ENCODE data around the gene TM4SF1. TPM values are rescaled to one million over a fixed set of nuclear protein-coding genes. Genes with fewer than 3 reads are reported as not detected.

TM4SF1 gene
- total RNA-seq, 1 experiment from 2014 or later: 535 TPM

DNA sequence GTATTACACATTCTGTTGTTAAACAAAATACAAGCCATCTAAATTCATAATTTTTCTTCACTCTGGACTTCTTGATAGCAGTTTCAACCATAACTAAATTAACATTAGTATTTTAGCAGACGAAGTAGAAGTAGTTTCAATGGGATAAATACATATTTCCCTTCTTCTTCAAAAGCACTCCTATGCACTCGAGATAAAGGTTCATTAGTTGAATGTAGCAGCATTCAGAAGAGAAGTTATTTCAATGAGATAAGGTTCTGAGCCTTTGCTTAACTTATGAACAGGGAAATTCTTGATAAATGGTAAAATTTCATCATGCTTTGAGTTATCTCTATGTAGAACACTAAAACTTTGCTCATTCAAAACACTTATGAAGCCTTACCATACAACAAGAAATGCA lies 55.8 kb downstream of the TM4SF1 start:
- Histone ChIP-seq H3K36me3 (ENCODE audit: low read depth, low read length) (no peaks in the 10 kb centered on the region), H3F3A (ENCODE audit: low read length, unreplicated experiment) (no peaks in the 10 kb centered on the region), H3K27ac (ENCODE audit: low read length) (no peak overlapping the region), H3K9ac (ENCODE audit: low read length) (no peak overlapping the region), H2AFZ (ENCODE audit: low read length) (no peak overlapping the region), H3K4me2 (ENCODE audit: low read length) (no peak overlapping the region), H4K20me1 (ENCODE audit: low read length) (no peaks in the 10 kb centered on the region), H3K9me2 (replicated peaks; ENCODE audit: low read length) (no peaks in the 10 kb centered on the region; the same call in 1 of the 2 replicates), H3K79me2 (ENCODE audit: low read length) (no peaks in the 10 kb centered on the region), H3K4me1 (ENCODE audit: insufficient read depth, low read length) (peaks cover 5% of the 10 kb centered on the region), H3K27me3 (ENCODE audit: low read length) (no peaks in the 10 kb centered on the region), H3K9me3 (ENCODE audit: low read length) (no peaks in the 10 kb centered on the region), H3K4me3 (ENCODE audit: low read length) (no peak overlapping the region)
- BruUV-seq (replicated peaks): no TSS peak
- no peak for ATAC-seq
- intact Hi-C loops (cut with micrococcal nuclease): no loop called here
- DNase-seq: no peak
- no peak for TF ChIP-seq EZH2phosphoT487 (IDR thresholded peaks at IDR 0.05; ENCODE audit: borderline replicate concordance, low read length)
- TF ChIP-seq EZH2 (IDR thresholded peaks at IDR 0.05; ENCODE audit: low read length, unreplicated experiment): no peak
- TF ChIP-seq, protein P1, sequence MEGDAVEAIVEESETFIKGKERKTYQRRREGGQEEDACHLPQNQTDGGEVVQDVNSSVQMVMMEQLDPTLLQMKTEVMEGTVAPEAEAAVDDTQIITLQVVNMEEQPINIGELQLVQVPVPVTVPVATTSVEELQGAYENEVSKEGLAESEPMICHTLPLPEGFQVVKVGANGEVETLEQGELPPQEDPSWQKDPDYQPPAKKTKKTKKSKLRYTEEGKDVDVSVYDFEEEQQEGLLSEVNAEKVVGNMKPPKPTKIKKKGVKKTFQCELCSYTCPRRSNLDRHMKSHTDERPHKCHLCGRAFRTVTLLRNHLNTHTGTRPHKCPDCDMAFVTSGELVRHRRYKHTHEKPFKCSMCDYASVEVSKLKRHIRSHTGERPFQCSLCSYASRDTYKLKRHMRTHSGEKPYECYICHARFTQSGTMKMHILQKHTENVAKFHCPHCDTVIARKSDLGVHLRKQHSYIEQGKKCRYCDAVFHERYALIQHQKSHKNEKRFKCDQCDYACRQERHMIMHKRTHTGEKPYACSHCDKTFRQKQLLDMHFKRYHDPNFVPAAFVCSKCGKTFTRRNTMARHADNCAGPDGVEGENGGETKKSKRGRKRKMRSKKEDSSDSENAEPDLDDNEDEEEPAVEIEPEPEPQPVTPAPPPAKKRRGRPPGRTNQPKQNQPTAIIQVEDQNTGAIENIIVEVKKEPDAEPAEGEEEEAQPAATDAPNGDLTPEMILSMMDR (conservative IDR thresholded peaks at IDR 0.05; ENCODE audit: low read depth, low read length): no peak
- CTCF ChIA-PET: no interaction called here
- POLR2A ChIA-PET (ENCODE audit: unreplicated experiment): no interaction called here

- Histone ChIP-seq H3K36me3 (ENCODE audit: low read depth, low read length) (no peaks in the 10 kb centered on the region), H2AFZ (ENCODE audit: low read length) (no peak overlapping the region), H4K20me1 (ENCODE audit: low read length) (no peaks in the 10 kb centered on the region), H3K27ac (ENCODE audit: low read length) (no peak overlapping the region), H3K9me2 (replicated peaks; ENCODE audit: low read length) (no peaks in the 10 kb centered on the region; the same call in 1 of the 2 replicates), H3K9me3 (ENCODE audit: low read length) (no peaks in the 10 kb centered on the region), H3F3A (ENCODE audit: low read length, unreplicated experiment) (no peaks in the 10 kb centered on the region), H3K4me1 (ENCODE audit: insufficient read depth, low read length) (peaks cover 10% of the 10 kb centered on the region), H3K27me3 (ENCODE audit: low read length) (no peaks in the 10 kb centered on the region), H3K4me2 (ENCODE audit: low read length) (no peak overlapping the region), H3K79me2 (ENCODE audit: low read length) (no peaks in the 10 kb centered on the region), H3K4me3 (ENCODE audit: low read length) (no peak overlapping the region), H3K9ac (ENCODE audit: low read length) (no peak overlapping the region)
- no peak for DNase-seq
- no peak for ATAC-seq
- BruUV-seq (replicated peaks): no TSS peak
- intact Hi-C loops (cut with micrococcal nuclease): no loop called here
- ChIA-PET POLR2A (ENCODE audit: unreplicated experiment) (no interaction called here), CTCF (no interaction called here)
- TF ChIP-seq EZH2 (IDR thresholded peaks at IDR 0.05; ENCODE audit: low read length, unreplicated experiment) (no peak), EZH2phosphoT487 (IDR thresholded peaks at IDR 0.05; ENCODE audit: borderline replicate concordance, low read length) (no peak)
- TF ChIP-seq, protein P1 (conservative IDR thresholded peaks at IDR 0.05; ENCODE audit: low read depth, low read length): no peak
These were observed 56.3 kb downstream of the TM4SF1 start for GRCh38 chr3:149321136-149321535.

GRCh38 chr3:149319750-149320149 lies 57.7 kb downstream of the TM4SF1 start:
- Histone ChIP-seq H2AFZ (ENCODE audit: low read length) (no peak overlapping the region), H3K4me1 (ENCODE audit: insufficient read depth, low read length) (peaks cover 24% of the 10 kb centered on the region), H4K20me1 (ENCODE audit: low read length) (no peaks in the 10 kb centered on the region), H3F3A (ENCODE audit: low read length, unreplicated experiment) (no peaks in the 10 kb centered on the region), H3K4me3 (ENCODE audit: low read length) (no peak overlapping the region), H3K4me2 (ENCODE audit: low read length) (no peak overlapping the region), H3K9me2 (replicated peaks; ENCODE audit: low read length) (no peaks in the 10 kb centered on the region; the same call in 1 of the 2 replicates), H3K79me2 (ENCODE audit: low read length) (no peaks in the 10 kb centered on the region), H3K27me3 (ENCODE audit: low read length) (no peaks in the 10 kb centered on the region), H3K9ac (ENCODE audit: low read length) (no peak overlapping the region), H3K27ac (ENCODE audit: low read length) (no peak overlapping the region), H3K9me3 (ENCODE audit: low read length) (no peaks in the 10 kb centered on the region), H3K36me3 (ENCODE audit: low read depth, low read length) (no peaks in the 10 kb centered on the region)
- intact Hi-C loops (cut with micrococcal nuclease): no loop called here
- ATAC-seq (no peak), DNase-seq (no peak)
- CTCF ChIA-PET: no interaction called here
- no TSS peak for BruUV-seq (replicated peaks)
- TF ChIP-seq, protein P1 (conservative IDR thresholded peaks at IDR 0.05; ENCODE audit: low read depth, low read length): no peak
- POLR2A ChIA-PET (ENCODE audit: unreplicated experiment): no interaction called here

Other genes starting within 250 kb of the TM4SF1 start
- 11.3 and 13.9 TPM in 2 replicates for gene HPS3, start 248.0 kb downstream of the TM4SF1 start, total RNA-seq (2014; rRNA removed)
- gene CP, start 155.8 kb downstream of the TM4SF1 start, total RNA-seq (2014; rRNA removed): 0.04 TPM in 1 of 2 replicates, not detected in the other
- 0.06 and 0.40 TPM in 2 replicates for gene TM4SF18, start 44.0 kb downstream of the TM4SF1 start, total RNA-seq (2014; rRNA removed)
- gene TM4SF4, start 97.0 kb upstream of the TM4SF1 start, total RNA-seq (2014; rRNA removed): 0.23 and 0.40 TPM in 2 replicates

Data from PC-3 (cell line).